ENCODE measurements around the gene FTSJ1.

GRCh38 chrX:48470833-48471118, 5.2 kb upstream of the FTSJ1 start:
- TF ChIP-seq CTCF (conservative IDR thresholded peaks at IDR 0.05; ENCODE audit: low read length) (no peak), EZH2phosphoT487 (IDR thresholded peaks at IDR 0.05; ENCODE audit: borderline replicate concordance) (no peak)
